Endothelial cell of umbilical vein (primary cell): ENCODE measurements around the gene JPT2.

ENCODE experiments used
- CTCF ChIP-seq, 2 donors: IDR thresholded peaks; 1 replicate in 1 of 2; 2 replicates in 1 of 2; pipeline ENCODE4 v1.5.1; 2011; ENCODE audit warnings: low read length in 2 of 2, mild to moderate bottlenecking in 2 of 2, moderate library complexity in 2 of 2, control low read depth in 1 of 2, inconsistent platforms in 1 of 2, low read depth in 1 of 2; ENCODE audit not compliant: insufficient read depth in 1 of 2; ENCODE audit errors: extremely low read depth in 1 of 2
- EZH2 ChIP-seq: IDR thresholded peaks from 2 replicates; pipeline ENCODE4 v1.6.1; 2012; ENCODE audit warnings: borderline replicate concordance, low read depth, mild to moderate bottlenecking, moderate library complexity, low read length, inconsistent platforms; ENCODE audit not compliant: severe bottlenecking
- FOS ChIP-seq: IDR thresholded peaks from 2 replicates; pipeline ENCODE4 v1.6.1; 2011; ENCODE audit warnings: mild to moderate bottlenecking, low read length, moderate library complexity, borderline replicate concordance; ENCODE audit not compliant: insufficient read depth
- GATA2 ChIP-seq: IDR thresholded peaks from 2 replicates; pipeline ENCODE4 v1.7.0; 2011; ENCODE audit warnings: low read depth, mild to moderate bottlenecking, moderate library complexity, mixed read lengths, low read length; ENCODE audit not compliant: insufficient read length, insufficient read depth
- MAX ChIP-seq: IDR thresholded peaks from 2 replicates; pipeline ENCODE4 v1.6.1; 2011; ENCODE audit not compliant: insufficient read depth, insufficient read length
- MYC ChIP-seq: IDR thresholded peaks from one replicate; pipeline ENCODE4 v1.6.1; 2011; ENCODE audit warnings: mild to moderate bottlenecking, low read depth, low read length
- POLR2A ChIP-seq: IDR thresholded peaks from 2 replicates; pipeline ENCODE4 v1.6.1; 2012; ENCODE audit warnings: low read depth, mild to moderate bottlenecking, control low read depth, low read length
- POLR2AphosphoS5 ChIP-seq: IDR thresholded peaks from 2 replicates; pipeline ENCODE4 v1.6.1; 2012; ENCODE audit warnings: low read depth, mild to moderate bottlenecking, control low read depth, low read length, moderate library complexity; ENCODE audit not compliant: insufficient read depth

- TF ChIP-seq CTCF (IDR thresholded peaks at IDR 0.05; ENCODE audit: extremely low read depth in 1 of 2, insufficient read depth in 1 of 2, low read depth in 1 of 2, low read length in 2 of 2) (no peak), POLR2A (no peak), EZH2 (no peak), GATA2 (no peak), MAX (no peak), MYC (no peak), POLR2AphosphoS5 (no peak), FOS (no peak)
Observed at GRCh38 chr16:1677339-1677738, 740 bp upstream of the JPT2 start.
